Measurements from ENCODE around the gene NME3. TPM values are rescaled to one million over a fixed set of nuclear protein-coding genes. Genes with fewer than 3 reads are reported as not detected.

Gene NME3
- total RNA-seq, 1 experiment from 2014 or later: 76.9 TPM

GRCh38 chr16:1789643-1790045 is 18.3 kb upstream of the NME3 start:
- H3K9me3 Mint-ChIP-seq: no peaks in the 10 kb centered on the region
- Histone ChIP-seq H3K79me2 (ENCODE audit: insufficient read depth, low read length) (peaks cover 5% of the 10 kb centered on the region; the same call in 1 of the 2 replicates), H3K27me3 (ENCODE audit: insufficient read depth, low read length) (no peaks in the 10 kb centered on the region), H2AFZ (ENCODE audit: low read length) (no peak overlapping the region), H2BK15ac (ENCODE audit: low read depth, low read length) (no peak overlapping the region), H3K14ac (ENCODE audit: insufficient read depth, low read length) (no peak overlapping the region), H2AK5ac (ENCODE audit: insufficient read length, low read length) (no peak overlapping the region), H3K27ac (ENCODE audit: insufficient read length, low read depth, low read length) (no peak overlapping the region), H4K20me1 (ENCODE audit: control insufficient read depth, insufficient read depth, insufficient read length) (no peaks in the 10 kb centered on the region), H4K91ac (ENCODE audit: insufficient read length, low read depth, low read length) (no peak overlapping the region), H3K56ac (ENCODE audit: insufficient read length, low read depth, low read length) (no peak overlapping the region), H3K9me3 (ENCODE audit: control insufficient read depth, low read depth, low read length) (no peaks in the 10 kb centered on the region), H3K4me1 (ENCODE audit: insufficient read depth, low read length) (no peaks in the 10 kb centered on the region), H3K79me1 (ENCODE audit: insufficient read depth, low read depth, low read length, poor library complexity, severe bottlenecking) (peaks cover 5% of the 10 kb centered on the region), H3K4me2 (ENCODE audit: insufficient read depth, insufficient read length, low read length) (no peak overlapping the region), H3K23ac (ENCODE audit: insufficient read length, low read depth, low read length) (no peak overlapping the region), H2BK120ac (ENCODE audit: low read depth, low read length, poor library complexity, severe bottlenecking) (no peak overlapping the region), H4K8ac (replicated peaks; ENCODE audit: insufficient read length, low read depth, low read length) (no peak overlapping the region), H3T11ph (ENCODE audit: low read length) (no peak overlapping the region), H3K4ac (ENCODE audit: low read depth, low read length) (no peak overlapping the region), H4K5ac (ENCODE audit: insufficient read length, low read depth, low read length) (no peak overlapping the region), H3K23me2 (ENCODE audit: insufficient read length, low read depth, low read length, poor library complexity, severe bottlenecking) (no peaks in the 10 kb centered on the region), H2BK12ac (ENCODE audit: insufficient read length, low read depth, low read length) (no peak overlapping the region), H3K18ac (ENCODE audit: insufficient read length, low read depth, low read length) (no peak overlapping the region), H2BK20ac (ENCODE audit: low read depth, low read length, poor library complexity, severe bottlenecking) (no peak overlapping the region), H2BK5ac (ENCODE audit: insufficient read length, low read length) (no peak overlapping the region), H3K9ac (ENCODE audit: extremely low read depth, insufficient read length, low read length) (no peak overlapping the region)
- no peaks in the 10 kb centered on the region for H3K27me3 Mint-ChIP-seq (ENCODE audit: low read depth)
- no peak overlapping the region for H3K27ac Mint-ChIP-seq
- no peak for TF ChIP-seq CTCF (conservative IDR thresholded peaks at IDR 0.05)
- no CpG with 5 or more reads among the region's 25 CpGs for WGBS (ENCODE audit: extremely low coverage, insufficient read length, low lambda C conversion rate)
- peaks cover 0 to 2% of the 10 kb centered on the region in 2 experiments; a peak in 1 of 4 replicates for H3K4me1 Mint-ChIP-seq
- H3K36me3 Mint-ChIP-seq (ENCODE audit: insufficient read depth in 1 of 3, low read depth in 3 of 3): peaks cover 5 to 17% (median 11%) of the 10 kb centered on the region in 3 experiments; a peak in 6 of 7 replicates
- no peak overlapping the region for H3K4me3 Mint-ChIP-seq
- DNase-seq: no peak

Data from H9 (cell line).